Right lobe of liver (tissue), 6 donors: ENCODE results near the gene TTC28. TPM values are rescaled to one million over a fixed set of nuclear protein-coding genes. Genes with fewer than 3 reads are reported as not detected.
A peak's percentile ranks its signal among the peaks of the same experiment; 100 is the strongest.

Experiments
- ATAC-seq, 4 donors: fragments of 200-7000 bp; cut with Tn5 transposase; one replicate each; pipeline ENCODE4 v1.9.1; 2020; ENCODE audit warnings: mild to moderate bottlenecking in 4 of 4, moderate library complexity in 4 of 4
- DNase-seq, 3 donors: peaks; one replicate each; pipeline ENCODE4 v3.0.0-alpha.2; 2020
- H3K27ac ChIP-seq, 3 donors: fragments of 200-600 bp; one replicate each; pipeline ENCODE4 v1.8.0; 2022
- H3K27me3 ChIP-seq, 2 donors: fragments of 200-600 bp; one replicate each; pipeline ENCODE4 v1.8.0; 2022
- H3K36me3 ChIP-seq, 4 donors: fragments of 200-600 bp; sonication (generic) in 1 of 4; one replicate each; pipeline versions ENCODE4 v1.5.1 to v1.8.0; 2017 to 2022; ENCODE audit warnings: control low read depth in 1 of 4
- H3K4me1 ChIP-seq, 4 donors: fragments of 200-600 bp; sonication (generic) in 1 of 4; one replicate each; pipeline versions ENCODE4 v1.5.1 to v1.8.0; 2017 to 2022; ENCODE audit warnings: control low read depth in 1 of 4
- H3K4me3 ChIP-seq, 3 donors: fragments of 200-600 bp; one replicate each; pipeline ENCODE4 v1.8.0; 2022
- H3K9me3 ChIP-seq, 4 donors: fragments of 200-600 bp; sonication (generic) in 1 of 4; one replicate each; pipeline versions ENCODE4 v1.5.1 to v1.8.0; 2017 to 2022; ENCODE audit warnings: control low read depth in 1 of 4
- POLR2A ChIP-seq: fragments of 450-650 bp; IDR thresholded peaks from one replicate; pipeline ENCODE4 v1.6.1; 2017; ENCODE audit warnings: antibody characterized with exemption, mild to moderate bottlenecking
- WGBS: methylation state at CpG from one replicate; pipeline ENCODE4 v1.1.6; 2018; ENCODE audit warnings: low coverage, low lambda C conversion rate; ENCODE audit not compliant: insufficient coverage; ENCODE audit errors: missing lambda C conversion rate; 5-methylcytosine and 5-hydroxymethylcytosine counted together
- intact Hi-C, 2 donors: fragments of 100-400 bp; cut with DNase I; formaldehyde crosslinking; loops; one replicate each; pipeline versions ENCODE4 v1.11.2 to v1.14.1; 2022
- total RNA-seq, 6 experiments: library from RNA; depleted of rRNA in 2 of 6; stranded (reverse); fragments of >200 nt in 2 of 6; fragmentation: NEBNext Ultra II Directional in 3 of 6; extraction: Animal tissue kit (Norgen Biotek cat#: 25700) in 3 of 6; gene quantifications; one replicate each; pipeline versions ENCODE4 v1.1.0 to v1.2.4, GENCODE V29; 2016 to 2023
- TF ChIP-seq, protein P1 (sequence below), 4 donors: fragments of 200-600 bp in 3 of 4; fragments of 450-650 bp in 1 of 4; IDR thresholded peaks; one replicate each; pipeline versions ENCODE4 v1.5.1 to v1.8.0; 2016 to 2022; ENCODE audit warnings: antibody characterized with exemption in 4 of 4, mild to moderate bottlenecking in 2 of 4
- donor health status: DM: no; HTN: yes; CAD: no.
- donor health status: DM: no; HTN: no; CAD: no.
- donor health status: DM: no; HTN: no; CAD: no.
- donor health status: DM: no; HTN: yes; CAD: no.
- donor health status: DM: no; HTN: yes; CAD: no.

Gene TTC28
- total RNA-seq, 6 experiments from 2014 or later = 9.4 to 38.3 (median 15.0) TPM

DNA sequence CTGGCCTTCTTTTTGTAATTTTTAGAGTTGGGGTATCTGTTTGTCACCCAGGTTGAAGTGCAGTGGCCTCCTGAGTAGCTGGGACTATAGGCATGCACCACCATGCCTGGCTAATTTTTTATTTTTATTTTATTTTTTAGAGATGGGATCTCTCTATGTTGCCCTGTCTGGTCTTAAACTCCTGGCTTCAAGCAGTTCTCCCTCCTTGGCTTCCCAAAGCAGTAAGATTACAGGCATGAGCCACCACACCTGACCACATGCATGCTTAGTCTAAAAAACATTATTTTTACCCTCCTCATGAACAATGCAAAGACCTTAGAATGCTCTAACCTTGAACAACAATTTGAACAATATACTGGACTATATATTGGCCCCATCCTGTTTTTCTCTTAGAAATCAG, 738.5 kb downstream of the TTC28 start:
- Histone ChIP-seq H3K36me3 (no peaks in the 10 kb centered on the region), H3K27ac (no peak overlapping the region), H3K9me3 (no peaks in the 10 kb centered on the region), H3K4me1 (no peaks in the 10 kb centered on the region), H3K27me3 (no peaks in the 10 kb centered on the region), H3K4me3 (no peak overlapping the region)
- DNase-seq (no peak), ATAC-seq (no peak)
- TF ChIP-seq, protein P1, sequence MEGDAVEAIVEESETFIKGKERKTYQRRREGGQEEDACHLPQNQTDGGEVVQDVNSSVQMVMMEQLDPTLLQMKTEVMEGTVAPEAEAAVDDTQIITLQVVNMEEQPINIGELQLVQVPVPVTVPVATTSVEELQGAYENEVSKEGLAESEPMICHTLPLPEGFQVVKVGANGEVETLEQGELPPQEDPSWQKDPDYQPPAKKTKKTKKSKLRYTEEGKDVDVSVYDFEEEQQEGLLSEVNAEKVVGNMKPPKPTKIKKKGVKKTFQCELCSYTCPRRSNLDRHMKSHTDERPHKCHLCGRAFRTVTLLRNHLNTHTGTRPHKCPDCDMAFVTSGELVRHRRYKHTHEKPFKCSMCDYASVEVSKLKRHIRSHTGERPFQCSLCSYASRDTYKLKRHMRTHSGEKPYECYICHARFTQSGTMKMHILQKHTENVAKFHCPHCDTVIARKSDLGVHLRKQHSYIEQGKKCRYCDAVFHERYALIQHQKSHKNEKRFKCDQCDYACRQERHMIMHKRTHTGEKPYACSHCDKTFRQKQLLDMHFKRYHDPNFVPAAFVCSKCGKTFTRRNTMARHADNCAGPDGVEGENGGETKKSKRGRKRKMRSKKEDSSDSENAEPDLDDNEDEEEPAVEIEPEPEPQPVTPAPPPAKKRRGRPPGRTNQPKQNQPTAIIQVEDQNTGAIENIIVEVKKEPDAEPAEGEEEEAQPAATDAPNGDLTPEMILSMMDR (IDR thresholded peaks at IDR 0.05) = no peak
- TF ChIP-seq POLR2A = no peak
- intact Hi-C loops = no loop called here

DNA sequence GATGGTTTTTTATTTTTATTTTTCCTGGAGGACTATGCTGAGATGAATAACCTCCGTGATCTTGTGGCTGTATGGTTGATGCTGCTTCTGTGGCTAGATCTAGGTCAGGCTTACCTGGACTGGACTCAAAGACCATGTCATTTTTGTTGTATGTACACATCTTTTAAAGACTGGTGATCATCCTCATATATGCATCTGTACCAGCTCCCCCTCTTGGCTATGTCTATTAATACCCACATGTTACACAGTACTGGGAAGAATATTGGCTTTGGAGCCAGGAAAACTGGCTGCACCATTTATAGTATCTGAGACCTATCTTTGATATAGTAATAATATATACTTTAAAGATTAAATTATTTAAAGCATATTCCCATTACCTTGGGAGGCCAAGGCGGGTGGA, 742.2 kb downstream of the TTC28 start:
- H3K27me3 ChIP-seq = no peaks in the 10 kb centered on the region
- WGBS = 94% methylated on average over 2 of the region's 2 CpGs
- TF ChIP-seq, protein P1 (IDR thresholded peaks at IDR 0.05) = peak in 3 of 4 donors; percentile 17 to 23 (median 21)
- TF ChIP-seq POLR2A = no peak
- intact Hi-C loops = no loop called here
- H3K27ac ChIP-seq = no peak overlapping the region
- no peak for DNase-seq
- H3K4me3 ChIP-seq = no peak overlapping the region
- H3K36me3 ChIP-seq = no peaks in the 10 kb centered on the region
- H3K4me1 ChIP-seq = no peaks in the 10 kb centered on the region
- ATAC-seq = peak in 2 of 4 donors; percentile 14 to 27
- H3K9me3 ChIP-seq = no peaks in the 10 kb centered on the region

DNA sequence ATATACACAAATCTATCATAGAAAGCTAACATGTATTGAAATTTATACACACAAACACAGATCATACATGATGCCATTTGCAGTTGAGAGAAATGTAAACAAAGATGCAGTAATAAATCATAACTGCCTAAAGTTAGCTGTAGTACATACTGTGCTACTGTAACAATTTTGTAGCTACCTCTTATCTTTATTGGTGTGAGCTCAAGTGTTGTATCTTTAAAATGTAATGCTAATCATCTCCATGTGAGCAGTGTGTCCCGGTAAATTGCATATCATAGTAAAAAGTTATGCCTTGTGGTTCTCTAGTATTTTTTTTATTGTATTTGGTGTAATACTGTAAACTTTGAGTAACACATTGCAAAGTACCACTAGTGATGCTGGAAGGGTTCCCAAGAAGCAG, 743.7 kb downstream of the TTC28 start:
- TF ChIP-seq, protein P1 (IDR thresholded peaks at IDR 0.05) = no peak
- TF ChIP-seq POLR2A = no peak
- Histone ChIP-seq H3K27ac (no peak overlapping the region), H3K36me3 (no peaks in the 10 kb centered on the region), H3K4me3 (no peak overlapping the region), H3K27me3 (no peaks in the 10 kb centered on the region), H3K4me1 (no peaks in the 10 kb centered on the region), H3K9me3 (no peaks in the 10 kb centered on the region)
- WGBS = 83% methylated on average over 1 of the region's 1 CpG
- ATAC-seq (no peak), DNase-seq (no peak)
- intact Hi-C loops = no loop called here

DNA sequence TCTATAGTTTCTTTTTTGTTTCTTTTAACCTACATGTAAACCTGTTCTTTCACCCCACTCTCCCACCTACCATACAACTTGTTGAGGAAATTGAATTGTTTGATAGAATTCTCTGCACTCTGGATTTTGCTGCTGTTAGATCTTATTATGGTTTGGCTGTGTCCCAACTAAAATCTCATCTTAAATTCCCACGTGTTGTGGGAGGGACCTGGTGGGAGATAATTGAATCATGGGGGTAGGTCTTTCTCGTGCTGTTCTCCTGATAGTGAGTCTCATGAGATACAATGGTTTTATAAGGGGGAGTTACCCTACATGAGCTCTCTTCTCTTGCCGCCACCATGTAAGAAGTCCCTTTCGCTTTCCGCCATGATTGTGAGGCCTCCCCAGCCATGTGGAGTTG, 745.6 kb downstream of the TTC28 start:
- intact Hi-C loops = no loop called here
- TF ChIP-seq, protein P1 (IDR thresholded peaks at IDR 0.05) = no peak
- no peak for TF ChIP-seq POLR2A
- Histone ChIP-seq H3K4me1 (no peaks in the 10 kb centered on the region), H3K9me3 (no peaks in the 10 kb centered on the region), H3K27ac (peak overlapping the region in 2 of 3 donors; percentile 88 to 95), H3K4me3 (no peak overlapping the region), H3K27me3 (no peaks in the 10 kb centered on the region), H3K36me3 (no peaks in the 10 kb centered on the region)
- ATAC-seq (no peak), DNase-seq (no peak)
- WGBS = 91% methylated on average over 4 of the region's 5 CpGs
